Mammary epithelial cell (primary cell): Measurements from ENCODE around the gene MISP3.

Experiments used
- CTCF ChIP-seq, 2 donors: IDR thresholded peaks in 1 of 2; conservative IDR thresholded peaks in 1 of 2; 2 replicates each; pipeline ENCODE4 v1.5.1; 2011 to 2012; ENCODE audit warnings: inconsistent platforms in 2 of 2, low read length in 2 of 2, mild to moderate bottlenecking in 2 of 2, control low read depth in 1 of 2, low read depth in 1 of 2; ENCODE audit not compliant: insufficient read depth in 1 of 2; ENCODE audit errors: extremely low read depth in 1 of 2
- EZH2 ChIP-seq: IDR thresholded peaks from 2 replicates; pipeline ENCODE4 v1.6.1; 2012; ENCODE audit warnings: low read length, inconsistent platforms, borderline replicate concordance

GRCh38 chr19:14117668-14118164 is 45.1 kb downstream of the MISP3 start, which contains the start of gene PRKACA:
- no peak for TF ChIP-seq CTCF (conservative IDR thresholded peaks at IDR 0.05 in 1 of 2, IDR thresholded peaks at IDR 0.05 in 1 of 2; ENCODE audit: extremely low read depth in 1 of 2, insufficient read depth in 1 of 2, low read depth in 1 of 2, low read length in 2 of 2)
- no peak for TF ChIP-seq EZH2
